Naive thymus-derived CD4-positive, alpha-beta T cell (primary cell): ENCODE results near the gene FRS3. TPM values are rescaled to one million over a fixed set of nuclear protein-coding genes. Genes with fewer than 3 reads are reported as not detected.

Source experiments
- ATAC-seq: fragments of 150-1000 bp; cut with Tn5 transposase; 2 replicates; pipeline ENCODE4 v1.10.0; 2021; ENCODE audit warnings: mild to moderate bottlenecking, moderate library complexity
- CTCF ChIA-PET: fragments of 350-600 bp; sonication (Branson Sonifier 250); formaldehyde crosslinking; loops from one replicate; lab custom pipeline; 2021; ENCODE audit warnings: antibody characterized with exemption; lab: Charles Lee
- POLR2A ChIA-PET: fragments of 350-600 bp; sonication (Branson Sonifier 250); formaldehyde crosslinking; loops from one replicate; lab custom pipeline; 2021; ENCODE audit warnings: antibody characterized with exemption, inconsistent platforms; lab: Charles Lee
- DNase-seq, 9 donors: peaks; one replicate each; pipeline versions ENCODE4 v3.0.0 to v3.0.0-alpha.2; 2020 to 2022; ENCODE audit warnings: mixed read lengths in 1 of 9
- H3K27ac ChIP-seq: one replicate; pipeline ENCODE4 v1.7.0; 2013; ENCODE audit warnings: mild to moderate bottlenecking, low read depth, low read length, moderate library complexity
- H3K27me3 ChIP-seq, 2 donors: one replicate each; pipeline ENCODE4 v1.7.0; 2013; ENCODE audit warnings: low read length in 2 of 2, mild to moderate bottlenecking in 2 of 2, moderate library complexity in 2 of 2; ENCODE audit not compliant: control insufficient read depth in 2 of 2, insufficient read depth in 2 of 2
- H3K36me3 ChIP-seq, 3 experiments: 1 replicate in 2 of 3; 2 replicates in 1 of 3; pipeline ENCODE4 v1.7.0; 2013; ENCODE audit warnings: low read length in 3 of 3, mild to moderate bottlenecking in 3 of 3, moderate library complexity in 1 of 3; ENCODE audit not compliant: insufficient read depth in 3 of 3, control insufficient read depth in 2 of 3
- H3K4me1 ChIP-seq, 2 donors: one replicate each; pipeline ENCODE4 v1.7.0; 2013; ENCODE audit warnings: low read length in 2 of 2, mild to moderate bottlenecking in 2 of 2, moderate library complexity in 1 of 2; ENCODE audit not compliant: control insufficient read depth in 2 of 2, insufficient read depth in 2 of 2
- H3K4me3 ChIP-seq: 2 replicates; pipeline ENCODE4 v1.7.0; 2013; ENCODE audit warnings: mild to moderate bottlenecking, low read length
- H3K9me3 ChIP-seq, 3 experiments: 1 replicate in 2 of 3; 2 replicates in 1 of 3; pipeline ENCODE4 v1.7.0; 2013; ENCODE audit warnings: low read length in 3 of 3; ENCODE audit not compliant: control insufficient read depth in 2 of 3
- H3K27ac Mint-ChIP-seq, 9 donors: one replicate each; pipeline ENCODE4 v1.8.0; 2020 to 2022; ENCODE audit warnings: mixed read lengths in 9 of 9, mild to moderate bottlenecking in 8 of 9, moderate library complexity in 5 of 9, inconsistent platforms in 2 of 9
- H3K27me3 Mint-ChIP-seq, 5 donors: one replicate each; pipeline ENCODE4 v1.8.0; 2021 to 2022; ENCODE audit warnings: mixed read lengths in 5 of 5, mild to moderate bottlenecking in 1 of 5
- H3K36me3 Mint-ChIP-seq, 5 donors: one replicate each; pipeline ENCODE4 v1.8.0; 2020 to 2022; ENCODE audit warnings: mixed read lengths in 5 of 5, mild to moderate bottlenecking in 3 of 5, inconsistent platforms in 1 of 5
- H3K4me1 Mint-ChIP-seq, 7 donors: one replicate each; pipeline ENCODE4 v1.8.0; 2020 to 2022; ENCODE audit warnings: mixed read lengths in 7 of 7, mild to moderate bottlenecking in 3 of 7, inconsistent platforms in 1 of 7
- H3K4me3 Mint-ChIP-seq, 10 donors: one replicate each; pipeline ENCODE4 v1.8.0; 2020 to 2022; ENCODE audit warnings: mild to moderate bottlenecking in 10 of 10, mixed read lengths in 10 of 10, moderate library complexity in 6 of 10, inconsistent platforms in 2 of 10
- H3K9me3 Mint-ChIP-seq, 11 donors: one replicate each; pipeline ENCODE4 v1.8.0; 2020 to 2022; ENCODE audit warnings: mixed read lengths in 11 of 11, mild to moderate bottlenecking in 4 of 11, inconsistent platforms in 1 of 11, moderate library complexity in 1 of 11
- intact Hi-C, 2 donors: fragments of 100-400 bp; cut with micrococcal nuclease; formaldehyde crosslinking; loops; one replicate each; pipeline ENCODE4 v1.15.1; 2023
- polyA plus RNA-seq, 2 donors: library from polyadenylated mRNA; unstranded; fragments of 300-500 nt; fragmentation: Illumina TruSeq; gene quantifications; one replicate each; pipeline ENCODE4 v1.2.3, GENCODE V29; 2021
- total RNA-seq, 6 experiments: library from RNA in 5 of 6; stranded (reverse) in 5 of 6; gene quantifications; 1 replicate in 5 of 6; 2 replicates in 1 of 6; pipeline ENCODE4 v1.2.3 and lab custom pipeline; 2021 to 2026

Gene FRS3
- total and polyA plus RNA-seq, 7 experiments from 2014 or later, result 1.9 to 10.6 (median 5.5) TPM

- Histone ChIP-seq H3K4me1 (peaks cover 6 to 10% of the 10 kb centered on the region in 2 donors), H3K27me3 (no peaks in the 10 kb centered on the region), H3K9me3 (no peaks in the 10 kb centered on the region), H3K27ac (peak overlapping the region; percentile 33), H3K4me3 (peak overlapping the region; percentile 97), H3K36me3 (peaks cover 0 to 28% (median 4%) of the 10 kb centered on the region in 3 experiments)
- Mint-ChIP-seq H3K9me3 (no peaks in the 10 kb centered on the region), H3K4me1 (peaks cover 12 to 35% (median 24%) of the 10 kb centered on the region in 7 donors), H3K4me3 (peak overlapping the region; percentile 75 to 99 (median 96)), H3K36me3 (peaks cover 4 to 11% (median 9%) of the 10 kb centered on the region in 5 donors), H3K27me3 (peaks cover 0 to 24% (median 0%) of the 10 kb centered on the region in 5 donors), H3K27ac (peak overlapping the region in 4 of 9 donors; percentile 42 to 87 (median 62))
- CTCF ChIA-PET, result interaction anchor here (0.6 to 5.3 kb wide), 11 partner anchors 8 to 429 kb away, joined by 3 to 49 read pairs (median 4); partner anchors contain the start of genes BYSL, MED20 and TFEB
- ATAC-seq (no peak), DNase-seq (peak in 1 of 9 donors; percentile 22)
- intact Hi-C loops, result loop anchor here (1.0 to 10.0 kb wide), 11 partner anchors 103 to 1843 kb away; partner anchors contain the start of genes GTPBP2 (in 1 of the 2), KLC4 (in 1 of the 2), MRPL2 (in 1 of the 2) and MRPS10 (in 1 of the 2)
- POLR2A ChIA-PET, result interaction anchor here (1.3 to 5.1 kb wide), 4 partner anchors 52 to 1094 kb away, joined by 3 to 79 read pairs (median 12); partner anchors contain the start of genes RPL7L1 and TAF8
These were observed 6.2 kb upstream of the FRS3 start for GRCh38 chr6:41785689-41786450.

DNA sequence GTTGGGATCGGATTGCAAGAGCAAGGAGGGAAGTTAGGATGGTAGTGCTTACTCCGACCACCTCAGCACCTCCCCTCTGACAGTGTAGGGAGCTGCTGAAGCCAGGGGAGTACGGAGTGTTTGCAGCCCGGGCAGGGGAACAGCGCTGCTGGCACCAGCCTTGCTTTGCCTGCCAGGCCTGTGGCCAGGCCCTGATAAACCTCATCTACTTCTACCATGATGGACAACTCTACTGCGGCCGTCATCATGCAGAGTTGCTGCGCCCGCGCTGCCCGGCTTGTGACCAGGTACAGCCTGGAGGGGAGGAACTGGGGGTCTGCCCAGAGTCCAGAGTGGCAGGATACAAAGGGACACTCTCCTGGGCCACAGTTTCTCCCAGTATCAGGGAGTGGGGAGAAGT, 5.6 kb upstream of the FRS3 start:
- DNase-seq, result no peak
- Mint-ChIP-seq H3K36me3 (peaks cover 4 to 11% (median 9%) of the 10 kb centered on the region in 5 donors), H3K27me3 (peaks cover 0 to 24% (median 0%) of the 10 kb centered on the region in 5 donors), H3K4me3 (peak overlapping the region in 8 of 10 donors; percentile 35 to 99 (median 94)), H3K27ac (peak overlapping the region in 1 of 9 donors; percentile 19), H3K4me1 (peaks cover 13 to 36% (median 27%) of the 10 kb centered on the region in 7 donors), H3K9me3 (no peaks in the 10 kb centered on the region)
- H3K27ac ChIP-seq, result no peak overlapping the region
- ChIA-PET CTCF (interaction anchor here (0.8 to 5.3 kb wide), 5 partner anchors 51 to 429 kb away, joined by 3 to 49 read pairs (median 7); partner anchors contain the start of genes BYSL and MED20), POLR2A (interaction anchor here (5.1 kb wide), 1 partner anchor 263 kb away, joined by 79 read pairs; the partner anchor contains the start of gene TAF8)
- no peak for ATAC-seq
- H3K9me3 ChIP-seq, result no peaks in the 10 kb centered on the region
- intact Hi-C loops, result loop anchor here (5.0 to 10.0 kb wide), 3 partner anchors 152 to 1387 kb away; partner anchors contain the start of gene SRF (in 1 of the 2)
- peaks cover 0 to 22% (median 4%) of the 10 kb centered on the region in 3 experiments for H3K36me3 ChIP-seq
- H3K4me3 ChIP-seq, result no peak overlapping the region
- H3K4me1 ChIP-seq, result peaks cover 6 to 12% of the 10 kb centered on the region in 2 donors
- H3K27me3 ChIP-seq, result no peaks in the 10 kb centered on the region

- H3K27ac Mint-ChIP-seq, result peak overlapping the region in 2 of 9 donors; percentile 19 to 25
- Histone ChIP-seq H3K36me3 (peaks cover 0 to 16% (median 4%) of the 10 kb centered on the region in 3 experiments), H3K9me3 (no peaks in the 10 kb centered on the region), H3K27me3 (no peaks in the 10 kb centered on the region), H3K27ac (no peak overlapping the region), H3K4me3 (no peak overlapping the region), H3K4me1 (peaks cover 6 to 12% of the 10 kb centered on the region in 2 donors)
- ChIA-PET POLR2A (interaction anchor here (0.5 to 5.1 kb wide), 3 partner anchors 50 to 1610 kb away, joined by 3 to 79 read pairs (median 3); partner anchors contain the start of gene TAF8), CTCF (interaction anchor here (0.8 to 5.3 kb wide), 5 partner anchors 10 to 430 kb away, joined by 3 to 49 read pairs (median 3); no protein-coding TSS in a partner anchor)
- peak overlapping the region; percentile 1 to 99 (median 59) for H3K4me3 Mint-ChIP-seq
- H3K36me3 Mint-ChIP-seq, result peaks cover 0 to 8% (median 3%) of the 10 kb centered on the region in 5 donors
- DNase-seq (no peak), ATAC-seq (no peak)
- no peaks in the 10 kb centered on the region for H3K9me3 Mint-ChIP-seq
- peaks cover 9 to 32% (median 23%) of the 10 kb centered on the region in 7 donors for H3K4me1 Mint-ChIP-seq
- intact Hi-C loops, result loop anchor here (5.0 to 10.0 kb wide), 4 partner anchors 153 to 1388 kb away; partner anchors contain the start of gene SRF (in 1 of the 2)
- H3K27me3 Mint-ChIP-seq, result peaks cover 0 to 24% (median 0%) of the 10 kb centered on the region in 5 donors
These were observed 5.0 kb upstream of the FRS3 start for GRCh38 chr6:41784581-41785171.

DNA sequence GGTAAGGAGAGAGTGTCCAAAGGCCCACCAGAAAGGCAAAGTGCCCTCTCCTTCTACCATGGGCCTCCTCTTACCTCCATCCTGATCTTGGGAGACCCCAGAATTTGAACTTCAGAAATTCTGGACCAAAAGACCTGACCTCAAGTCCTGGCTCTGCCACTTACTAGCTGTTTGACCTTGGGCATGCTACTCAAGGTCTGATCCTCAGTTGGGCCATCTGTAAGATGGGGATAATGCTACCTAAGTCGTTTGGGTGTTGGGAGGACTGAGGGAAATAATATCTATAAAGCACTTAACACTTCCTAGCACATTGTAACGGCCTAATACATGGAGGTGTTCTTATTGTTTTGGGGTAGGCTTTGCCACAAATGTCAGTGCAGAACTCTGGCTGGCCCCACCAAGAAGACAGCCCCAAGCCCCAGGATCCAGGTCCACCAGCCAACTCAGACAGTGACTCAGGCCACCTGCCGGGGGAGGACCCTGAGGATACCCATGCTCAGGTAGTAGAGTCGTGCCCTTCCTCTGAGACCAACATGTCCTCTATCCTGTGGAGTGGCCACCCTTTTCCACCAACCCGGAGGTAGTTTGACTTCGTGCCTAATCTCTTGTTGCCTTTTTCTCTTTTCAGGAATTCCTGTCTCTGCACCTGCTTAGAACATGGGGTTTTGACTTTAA, 3.5 kb upstream of the FRS3 start:
- no peak for ATAC-seq
- DNase-seq, result no peak
- no peaks in the 10 kb centered on the region for H3K9me3 ChIP-seq
- H3K4me1 ChIP-seq, result peaks cover 13 to 15% of the 10 kb centered on the region in 2 donors
- peaks cover 0 to 2% (median 0%) of the 10 kb centered on the region in 11 donors for H3K9me3 Mint-ChIP-seq
- H3K4me1 Mint-ChIP-seq, result peaks cover 10 to 32% (median 23%) of the 10 kb centered on the region in 7 donors
- peaks cover 0 to 8% (median 0%) of the 10 kb centered on the region in 3 experiments for H3K36me3 ChIP-seq
- intact Hi-C loops, result loop anchor here (5.0 to 10.0 kb wide), 2 partner anchors 449 to 1112 kb away; a partner anchor contains a TSS
- ChIA-PET POLR2A (no interaction called here), CTCF (interaction anchor here (5.3 kb wide), 1 partner anchor 262 kb away, joined by 49 read pairs; no protein-coding TSS in a partner anchor)
- H3K27ac Mint-ChIP-seq, result no peak overlapping the region
- H3K36me3 Mint-ChIP-seq, result peaks cover 0 to 2% (median 0%) of the 10 kb centered on the region in 5 donors
- H3K27me3 Mint-ChIP-seq, result peaks cover 0 to 24% (median 0%) of the 10 kb centered on the region in 5 donors
- H3K27ac ChIP-seq, result no peak overlapping the region
- H3K27me3 ChIP-seq, result no peaks in the 10 kb centered on the region
- H3K4me3 ChIP-seq, result no peak overlapping the region
- peak overlapping the region in 1 of 10 donors; percentile 38 for H3K4me3 Mint-ChIP-seq

- peaks cover 0 to 24% (median 0%) of the 10 kb centered on the region in 5 donors for H3K27me3 Mint-ChIP-seq
- ChIA-PET CTCF (interaction anchor here (0.7 to 1.8 kb wide), 5 partner anchors 9 to 386 kb away, joined by 3 to 5 read pairs (median 4); partner anchors contain the start of gene BYSL), POLR2A (interaction anchor here (0.6 to 1.0 kb wide), 3 partner anchors 264 to 782 kb away, joined by 3 to 4 read pairs (median 3); partner anchors contain the start of gene UBR2)
- peak overlapping the region in 4 of 9 donors; percentile 2 to 39 (median 3) for H3K27ac Mint-ChIP-seq
- Histone ChIP-seq H3K4me1 (peaks cover 13 to 15% of the 10 kb centered on the region in 2 donors), H3K27ac (no peak overlapping the region), H3K27me3 (no peaks in the 10 kb centered on the region), H3K36me3 (peaks cover 0 to 10% (median 0%) of the 10 kb centered on the region in 3 experiments), H3K4me3 (no peak overlapping the region), H3K9me3 (no peaks in the 10 kb centered on the region)
- ATAC-seq, result no peak
- peaks cover 10 to 28% (median 24%) of the 10 kb centered on the region in 7 donors for H3K4me1 Mint-ChIP-seq
- peaks cover 0 to 2% (median 0%) of the 10 kb centered on the region in 11 donors for H3K9me3 Mint-ChIP-seq
- DNase-seq, result no peak
- peak overlapping the region; percentile 44 to 94 (median 73) for H3K4me3 Mint-ChIP-seq
- intact Hi-C loops, result loop anchor here (2.0 to 10.0 kb wide), 3 partner anchors 323 to 1113 kb away; a partner anchor contains a TSS
- H3K36me3 Mint-ChIP-seq, result peaks cover 0 to 2% (median 0%) of the 10 kb centered on the region in 5 donors
These were observed 1.6 kb upstream of the FRS3 start for GRCh38 chr6:41781366-41781730.
